GM04503 (cell line): Measurements from ENCODE around the gene RPS6KL1.
A peak's percentile ranks its signal among the peaks of the same experiment; 100 is the strongest.

ENCODE experiments used
- DNase-seq: peaks from one replicate; pipeline ENCODE4 v3.0.0-alpha.2; 2012; ENCODE audit warnings: low read depth

Gene RPS6KL1

GRCh38 chr14:74882103-74882920 lies 40.7 kb downstream of the RPS6KL1 start:
- no peak for DNase-seq

GRCh38 chr14:74881431-74882102 lies 41.5 kb downstream of the RPS6KL1 start, which contains the start of gene DLST:
Gene DLST, plus strand, starts transcription at chr14:74881916. Its CDS starts 38 bp downstream, at chr14:74881954.
- DNase-seq, result peak; percentile 38

GRCh38 chr14:74879427-74880182 lies 43.5 kb downstream of the RPS6KL1 start:
- DNase-seq, result no peak

GRCh38 chr14:74875941-74876913 lies 46.8 kb downstream of the RPS6KL1 start, which contains the start of gene PROX2:
Gene PROX2, minus strand, starts transcription at chr14:74876145. Its CDS starts 12,311 bp downstream, at chr14:74863834.
- no peak for DNase-seq

- DNase-seq, result no peak
Measured at GRCh38 chr14:74875204-74875603, 47.9 kb downstream of the RPS6KL1 start.

- DNase-seq, result no peak
Measured at GRCh38 chr14:74871819-74872218, 51.2 kb downstream of the RPS6KL1 start.

- no peak for DNase-seq
Measured at GRCh38 chr14:74868739-74869138, 54.3 kb downstream of the RPS6KL1 start.

- peak; percentile 42 for DNase-seq
Measured at GRCh38 chr14:74867673-74868072, 55.4 kb downstream of the RPS6KL1 start.

- no peak for DNase-seq
Measured at GRCh38 chr14:74866708-74867389, 56.2 kb downstream of the RPS6KL1 start.

GRCh38 chr14:74865156-74865555 lies 57.9 kb downstream of the RPS6KL1 start:
- DNase-seq, result no peak

- DNase-seq, result no peak
Measured at GRCh38 chr14:74864198-74864597, 58.9 kb downstream of the RPS6KL1 start.

- no peak for DNase-seq
Measured at GRCh38 chr14:74863274-74863673, 59.8 kb downstream of the RPS6KL1 start.

GRCh38 chr14:74861734-74862090 lies 61.3 kb downstream of the RPS6KL1 start:
- DNase-seq, result no peak

- DNase-seq, result peak; percentile 26
Measured at GRCh38 chr14:74860899-74861733, 61.9 kb downstream of the RPS6KL1 start.

- no peak for DNase-seq
Measured at GRCh38 chr14:74859757-74860552, 63.1 kb downstream of the RPS6KL1 start.

- DNase-seq, result peak; percentile 35
Measured at GRCh38 chr14:74858022-74858421, 65.0 kb downstream of the RPS6KL1 start.

- DNase-seq, result no peak
Measured at GRCh38 chr14:74856366-74856765, 66.7 kb downstream of the RPS6KL1 start.

- DNase-seq, result no peak
Measured at GRCh38 chr14:74855945-74856344, 67.1 kb downstream of the RPS6KL1 start.

- DNase-seq, result no peak
Measured at GRCh38 chr14:74855021-74855420, 68.0 kb downstream of the RPS6KL1 start.
